Vagina (tissue), 2 donors: ENCODE measurements around the gene BTN2A1.

ENCODE experiments used
- POLR2A ChIP-seq, 2 donors: fragments of 450-650 bp; IDR thresholded peaks; one replicate each; pipeline ENCODE4 v1.6.1; 2017; ENCODE audit warnings: antibody characterized with exemption in 2 of 2, mild to moderate bottlenecking in 2 of 2, moderate library complexity in 2 of 2
- TF ChIP-seq, protein P1 (sequence below), 3 experiments: fragments of 450-650 bp in 2 of 3; fragments of 200-600 bp in 1 of 3; sonication (generic) in 1 of 3; IDR thresholded peaks; one replicate each; pipeline ENCODE4 v1.5.1; 2017 to 2019; ENCODE audit warnings: antibody characterized with exemption in 3 of 3, mild to moderate bottlenecking in 2 of 3, moderate library complexity in 2 of 3

- TF ChIP-seq, protein P1, sequence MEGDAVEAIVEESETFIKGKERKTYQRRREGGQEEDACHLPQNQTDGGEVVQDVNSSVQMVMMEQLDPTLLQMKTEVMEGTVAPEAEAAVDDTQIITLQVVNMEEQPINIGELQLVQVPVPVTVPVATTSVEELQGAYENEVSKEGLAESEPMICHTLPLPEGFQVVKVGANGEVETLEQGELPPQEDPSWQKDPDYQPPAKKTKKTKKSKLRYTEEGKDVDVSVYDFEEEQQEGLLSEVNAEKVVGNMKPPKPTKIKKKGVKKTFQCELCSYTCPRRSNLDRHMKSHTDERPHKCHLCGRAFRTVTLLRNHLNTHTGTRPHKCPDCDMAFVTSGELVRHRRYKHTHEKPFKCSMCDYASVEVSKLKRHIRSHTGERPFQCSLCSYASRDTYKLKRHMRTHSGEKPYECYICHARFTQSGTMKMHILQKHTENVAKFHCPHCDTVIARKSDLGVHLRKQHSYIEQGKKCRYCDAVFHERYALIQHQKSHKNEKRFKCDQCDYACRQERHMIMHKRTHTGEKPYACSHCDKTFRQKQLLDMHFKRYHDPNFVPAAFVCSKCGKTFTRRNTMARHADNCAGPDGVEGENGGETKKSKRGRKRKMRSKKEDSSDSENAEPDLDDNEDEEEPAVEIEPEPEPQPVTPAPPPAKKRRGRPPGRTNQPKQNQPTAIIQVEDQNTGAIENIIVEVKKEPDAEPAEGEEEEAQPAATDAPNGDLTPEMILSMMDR (IDR thresholded peaks at IDR 0.05) = no peak
- no peak for TF ChIP-seq POLR2A (IDR thresholded peaks at IDR 0.05)
These were observed 28.6 kb downstream of the BTN2A1 start for GRCh38 chr6:26486358-26486757.
